ENCODE results near the gene IL10RB.
"Not testable (repeated sequence)": the region's sequence is repeated elsewhere in the genome, so short reads cannot be mapped to it uniquely, and the experiment has no call there.

Gene IL10RB

DNA sequence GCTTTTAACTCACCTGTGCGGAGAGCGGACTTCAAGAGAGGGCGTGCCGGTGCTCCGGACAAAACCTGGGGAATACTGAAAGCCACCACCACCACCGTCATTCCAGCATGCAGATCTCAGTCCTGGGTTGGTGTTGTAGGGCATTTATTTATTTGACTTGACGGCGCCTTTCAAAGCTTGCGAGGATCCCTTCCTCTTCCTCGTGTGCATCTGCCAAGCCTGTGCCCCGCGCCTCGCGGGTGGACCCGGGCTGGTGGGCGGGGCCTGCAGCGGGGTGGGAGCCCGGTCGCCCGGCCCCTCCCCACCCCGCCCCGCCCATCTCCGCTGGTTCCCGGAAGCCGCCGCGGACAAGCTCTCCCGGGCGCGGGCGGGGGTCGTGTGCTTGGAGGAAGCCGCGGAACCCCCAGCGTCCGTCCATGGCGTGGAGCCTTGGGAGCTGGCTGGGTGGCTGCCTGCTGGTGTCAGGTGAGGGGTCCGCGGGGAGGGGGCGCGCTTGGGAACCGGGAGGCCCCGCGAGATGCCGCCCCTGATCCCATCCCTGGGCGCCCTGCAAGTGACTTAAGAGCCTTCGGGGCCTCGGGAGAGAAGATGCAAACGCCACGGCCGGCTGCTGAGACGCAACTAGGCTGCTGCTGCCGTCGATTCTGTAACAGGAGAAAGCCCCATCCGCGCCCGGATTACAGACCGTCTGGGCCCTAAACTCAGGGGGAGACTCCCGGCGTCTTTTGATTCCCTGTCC lies at the start of gene IL10RB:
TSS of gene IL10RB (plus strand) at position 318 of the 739 bp plus-strand sequence. CDS start at position 417, 99 bp downstream.
- DNase-seq (ENCODE audit: low read depth), result no peak

DNA sequence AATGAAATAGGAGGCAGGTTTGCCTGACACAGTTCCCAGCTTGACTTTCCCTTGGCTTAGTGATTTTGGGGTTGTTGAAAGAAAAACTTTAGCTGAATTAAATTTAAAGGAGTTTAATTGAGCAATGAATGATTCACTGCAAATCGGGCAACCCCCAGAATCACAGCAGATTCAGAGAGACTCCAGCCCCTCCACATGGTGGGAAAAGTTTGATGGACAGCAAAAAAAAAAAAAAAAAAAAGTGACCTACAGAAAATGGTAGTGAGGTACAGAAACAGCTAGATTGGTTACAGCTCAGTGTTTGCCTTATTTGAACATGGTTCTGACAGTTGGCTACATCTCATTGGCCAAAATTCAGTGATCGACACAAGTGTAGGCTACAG lies 49.0 kb upstream of the IL10RB start:
- DNase-seq (ENCODE audit: low read depth), result no peak

DNA sequence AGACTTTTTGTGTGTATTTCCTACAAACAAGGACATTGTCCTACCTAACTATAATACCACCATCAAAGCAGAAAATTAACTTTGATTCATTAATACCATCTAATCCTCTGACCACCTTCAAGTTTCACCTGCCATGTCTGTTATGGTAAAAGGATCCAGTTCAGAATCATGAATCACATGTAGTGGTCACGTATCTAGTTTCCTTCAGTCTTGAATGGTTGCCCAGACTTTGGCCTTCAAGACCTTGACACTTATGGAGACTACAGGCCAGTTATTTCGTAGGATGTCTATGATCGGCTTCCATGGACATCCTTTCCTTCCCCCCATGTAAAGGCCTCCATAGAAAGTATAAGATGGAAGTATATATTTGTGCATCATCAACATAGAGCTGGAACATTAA lies 46.9 kb upstream of the IL10RB start:
- DNase-seq (ENCODE audit: low read depth), result no peak

- DNase-seq (ENCODE audit: low read depth), result no peak
These were observed 46.2 kb upstream of the IL10RB start for GRCh38 chr21:33219954-33220353.

DNA sequence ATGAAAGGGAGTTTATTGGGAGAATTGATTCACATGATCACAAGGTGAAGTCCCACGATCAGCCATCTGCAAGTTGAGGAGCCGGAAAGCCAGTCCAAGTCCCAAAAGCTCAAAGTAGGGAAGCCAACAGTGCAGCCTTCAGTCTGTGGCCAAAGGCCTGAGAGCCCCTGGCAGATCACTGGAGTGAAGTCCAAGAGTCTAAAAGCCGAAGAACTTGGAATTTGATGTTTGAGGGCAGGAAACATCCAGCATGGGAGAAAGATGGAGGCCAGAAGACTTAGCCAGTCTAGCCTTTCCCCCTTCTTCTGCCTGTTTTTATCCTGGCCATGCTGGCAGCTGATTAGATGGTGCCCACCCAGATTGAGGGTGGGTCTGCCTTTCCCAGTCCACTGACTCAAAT lies 40.8 kb upstream of the IL10RB start:
- DNase-seq (ENCODE audit: low read depth), result not testable (repeated sequence)

DNA sequence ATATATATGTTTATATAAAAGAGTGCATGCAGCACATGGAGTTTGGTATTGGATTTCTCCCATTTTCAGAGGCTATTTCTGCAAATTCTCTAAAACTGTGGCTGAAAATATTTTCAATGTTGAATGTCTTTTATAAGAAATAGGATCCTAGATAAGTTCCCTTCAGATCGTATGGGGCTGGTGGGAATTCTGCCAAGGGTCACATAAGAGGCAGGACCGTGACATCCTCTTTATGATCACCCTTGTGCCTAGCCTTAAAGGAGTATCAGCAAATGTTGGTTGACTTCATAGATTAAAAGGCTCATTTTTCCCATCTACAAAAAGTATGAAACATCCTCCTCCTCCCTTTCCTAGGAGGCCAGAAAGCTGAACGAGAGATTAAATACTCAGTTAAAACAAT lies 37.7 kb upstream of the IL10RB start:
- no peak for DNase-seq (ENCODE audit: low read depth)

- peak; percentile 10 for DNase-seq (ENCODE audit: low read depth)
These were observed 36.9 kb upstream of the IL10RB start for GRCh38 chr21:33229099-33229783.

- DNase-seq (ENCODE audit: low read depth), result peak; percentile 9
These were observed 36.2 kb upstream of the IL10RB start, which contains the start of gene IFNAR2 for GRCh38 chr21:33229784-33230544. Gene IFNAR2, plus strand, starts transcription at chr21:33229938. Its CDS starts 11,985 bp downstream, at chr21:33241923.

GRCh38 chr21:33230545-33231324 lies 35.4 kb upstream of the IL10RB start:
- peak; percentile 31 for DNase-seq (ENCODE audit: low read depth)

GRCh38 chr21:33231526-33231925 lies 34.6 kb upstream of the IL10RB start:
- no peak for DNase-seq (ENCODE audit: low read depth)

- DNase-seq (ENCODE audit: low read depth), result no peak
These were observed 33.7 kb upstream of the IL10RB start for GRCh38 chr21:33232291-33233034.

GRCh38 chr21:33234635-33235520 lies 31.3 kb upstream of the IL10RB start:
- no peak for DNase-seq (ENCODE audit: low read depth)

- DNase-seq (ENCODE audit: low read depth), result no peak
These were observed 30.0 kb upstream of the IL10RB start for GRCh38 chr21:33236013-33236686.

- DNase-seq (ENCODE audit: low read depth), result no peak
These were observed 29.4 kb upstream of the IL10RB start for GRCh38 chr21:33236766-33237165.

- no peak for DNase-seq (ENCODE audit: low read depth)
These were observed 28.7 kb upstream of the IL10RB start for GRCh38 chr21:33237486-33237885.

- no peak for DNase-seq (ENCODE audit: low read depth)
These were observed 28.0 kb upstream of the IL10RB start for GRCh38 chr21:33238146-33238545.

DNA sequence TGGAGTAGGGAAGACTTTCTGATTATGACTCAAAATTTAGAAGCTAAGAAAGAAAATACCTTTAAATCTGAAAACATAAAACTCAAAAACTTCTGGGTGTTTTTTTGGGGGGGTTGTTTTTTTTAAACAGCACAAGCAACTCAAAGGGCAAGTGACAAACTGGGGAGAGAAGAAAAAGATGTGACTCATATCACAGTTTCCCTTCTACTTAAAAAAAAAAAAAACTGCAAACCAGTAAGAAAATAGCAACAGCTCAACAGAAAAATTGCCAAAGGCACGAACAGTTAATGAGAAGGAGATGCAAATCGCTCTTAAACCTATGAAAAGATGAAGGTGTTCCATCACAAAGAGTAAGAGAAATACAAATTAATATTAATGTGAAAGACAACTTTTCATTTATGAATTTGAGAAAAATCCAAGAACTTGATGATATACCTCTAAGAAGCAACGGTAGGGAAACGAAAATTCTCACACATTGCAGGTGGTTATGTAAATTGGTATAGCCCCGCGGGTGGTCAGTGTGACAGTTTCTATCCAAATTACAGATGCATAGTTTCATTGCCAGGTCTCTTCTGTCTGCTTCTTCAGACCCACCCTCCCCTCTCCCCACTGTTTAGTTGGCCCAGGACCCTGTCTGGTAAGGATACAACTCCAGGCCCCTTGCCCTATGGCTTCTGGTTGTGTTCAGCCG lies 27.5 kb upstream of the IL10RB start:
- DNase-seq (ENCODE audit: low read depth), result no peak

GRCh38 chr21:33239559-33240127 lies 26.5 kb upstream of the IL10RB start:
- not testable (repeated sequence) for DNase-seq (ENCODE audit: low read depth)

GRCh38 chr21:33240404-33240803 lies 25.8 kb upstream of the IL10RB start:
- DNase-seq (ENCODE audit: low read depth), result no peak

Measured in HS-5 (cell line).